K562 (cell line): Measurements from ENCODE around the gene G6PC3. TPM values are rescaled to one million over a fixed set of nuclear protein-coding genes. Genes with fewer than 3 reads are reported as not detected.
A peak's percentile ranks its signal among the peaks of the same experiment; 100 is the strongest.

Experiments
- ATAC-seq: fragments of 200-7000 bp; cut with Tn5 transposase; 3 replicates; pipeline ENCODE4 v1.9.1; 2020; ENCODE audit warnings: moderate library complexity
- BruUV-seq: library from RNA; stranded (reverse); fragments of 400-500 nt; replicated peaks from 2 replicates; lab custom pipeline; 2021; lab: Mats Ljungman, UMichigan
- CTCF ChIA-PET: fragments of 300-600 bp; formaldehyde crosslinking; extraction: SDS; loops from one replicate; lab custom pipeline; 2021; ENCODE audit warnings: low intra/inter-chr PET ratio; lab: Yijun Ruan, JAX
- POLR2A ChIA-PET: fragments of 300-600, 350-650 bp; sonication (Branson Sonifier 250); formaldehyde crosslinking; extraction: SDS; loops from one replicate; lab custom pipeline; 2021; ENCODE audit warnings: antibody characterized with exemption, inconsistent platforms; lab: Yijun Ruan, JAX
- DNase-seq, 4 experiments: peaks; one replicate each; pipeline versions ENCODE4 v3.0.0 to v3.0.0-alpha.2; 2011 to 2018; ENCODE audit warnings: low spot score in 3 of 4, mixed read lengths in 3 of 4; ENCODE audit errors: extremely low read depth in 1 of 4
- FAIRE-seq: peaks from 2 replicates; lab custom pipeline; 2011; peaks lifted over from hg19 to GRCh38; lab: Jason Lieb, UNC
- H2AFZ ChIP-seq: 2 replicates; pipeline ENCODE4 v1.6.0; 2011; ENCODE audit warnings: low read depth, low read length, control low read depth, inconsistent platforms
- H3K27ac ChIP-seq: fragments of 200-600 bp; 3 replicates; pipeline ENCODE4 v1.8.0; 2011; ENCODE audit warnings: low read depth, mild to moderate bottlenecking, control low read depth, inconsistent platforms, low read length, moderate library complexity, mixed read lengths; ENCODE audit errors: extremely low read depth
- H3K27me3 ChIP-seq, 2 experiments: fragments of 300-600 bp in 1 of 2; 2 replicates in 1 of 2; 3 replicates in 1 of 2; pipeline versions ENCODE4 v1.6.0 to v1.8.0; 2011; ENCODE audit warnings: inconsistent platforms in 2 of 2, low read length in 2 of 2, mild to moderate bottlenecking in 1 of 2, mixed read lengths in 1 of 2, moderate library complexity in 1 of 2; ENCODE audit not compliant: control insufficient read depth in 2 of 2, insufficient read depth in 2 of 2
- H3K36me3 ChIP-seq: fragments of 300-600 bp; 3 replicates; pipeline ENCODE4 v1.8.0; 2011; ENCODE audit warnings: mild to moderate bottlenecking, low read length, inconsistent platforms; ENCODE audit not compliant: control insufficient read depth, insufficient read depth
- H3K4me1 ChIP-seq, 2 experiments: fragments of 200-600 bp in 1 of 2; replicated peaks in 1 of 2; 2 replicates in 1 of 2; 3 replicates in 1 of 2; pipeline versions ENCODE4 v1.5.1 to v1.8.0; 2011; ENCODE audit warnings: inconsistent platforms in 2 of 2, low read length in 2 of 2, mild to moderate bottlenecking in 1 of 2, mixed read lengths in 1 of 2, moderate library complexity in 1 of 2; ENCODE audit not compliant: control insufficient read depth in 2 of 2, insufficient read depth in 2 of 2
- H3K4me2 ChIP-seq: 2 replicates; pipeline ENCODE4 v1.6.1; 2011; ENCODE audit warnings: low read length, control low read depth, inconsistent platforms, mixed read lengths; ENCODE audit not compliant: insufficient read depth
- H3K4me3 ChIP-seq: fragments of 200-600 bp; sonication (generic), shearing (Covaris generic); 2 replicates; pipeline ENCODE4 v1.5.1; 2016; ENCODE audit warnings: control low read depth, inconsistent platforms
- H3K79me2 ChIP-seq: fragments of 200-600 bp; 3 replicates; pipeline ENCODE4 v1.8.0; 2011; ENCODE audit warnings: low read length, inconsistent platforms; ENCODE audit not compliant: control insufficient read depth, insufficient read depth
- H3K9ac ChIP-seq, 2 experiments: 2 replicates each; pipeline versions ENCODE4 v1.6.0 to v1.6.1; 2011; ENCODE audit warnings: low read depth in 2 of 2, low read length in 2 of 2, control low read depth in 1 of 2, inconsistent platforms in 1 of 2, mild to moderate bottlenecking in 1 of 2, mixed read lengths in 1 of 2; ENCODE audit not compliant: insufficient read depth in 1 of 2
- H3K9me1 ChIP-seq: one replicate; pipeline ENCODE4 v1.6.0; 2011; ENCODE audit warnings: inconsistent platforms, mild to moderate bottlenecking, low read length, moderate library complexity; ENCODE audit not compliant: control insufficient read depth, insufficient read depth
- H3K9me3 ChIP-seq: replicated peaks from 2 replicates; pipeline ENCODE4 v1.5.1; 2011; ENCODE audit warnings: low read depth, low read length, inconsistent platforms; ENCODE audit not compliant: control insufficient read depth, insufficient read depth
- H4K20me1 ChIP-seq: replicated peaks from 2 replicates; pipeline ENCODE4 v1.6.1; 2011; ENCODE audit warnings: low read length, inconsistent platforms, mixed read lengths; ENCODE audit not compliant: control insufficient read depth, insufficient read depth
- ARID1B ChIP-seq: fragments of 450-650 bp; IDR thresholded peaks from 2 replicates; pipeline ENCODE4 v1.6.1; 2016; ENCODE audit warnings: antibody characterized with exemption, mild to moderate bottlenecking, inconsistent platforms
- ARID2 ChIP-seq: fragments of 450-650 bp; IDR thresholded peaks from 2 replicates; pipeline ENCODE4 v1.6.1; 2017; ENCODE audit warnings: antibody characterized with exemption, mild to moderate bottlenecking
- CSDE1 ChIP-seq, 2 experiments: fragments of 450-650 bp; IDR thresholded peaks; 2 replicates each; pipeline ENCODE4 v1.6.1; 2016; ENCODE audit warnings: mild to moderate bottlenecking in 1 of 2
- CTBP1 ChIP-seq: fragments of 450-650 bp; IDR thresholded peaks from 2 replicates; pipeline ENCODE4 v1.6.1; 2016; ENCODE audit warnings: borderline replicate concordance
- FOXM1 ChIP-seq, 2 experiments: fragments of 450-650 bp in 1 of 2; sonication (generic) in 1 of 2; formaldehyde crosslinking in 1 of 2; IDR thresholded peaks; 2 replicates each; pipeline versions ENCODE4 v1.6.1 to v1.9.0; 2017 to 2022; ENCODE audit warnings: low read depth in 2 of 2, mild to moderate bottlenecking in 2 of 2, missing genetic modification reagents in 1 of 2, moderate library complexity in 1 of 2
- FUS ChIP-seq: fragments of 200-400 bp; formaldehyde crosslinking; optimal IDR thresholded peaks from 2 replicates; pipeline ENCODE3; 2017; ENCODE audit warnings: low read depth, low read length
- GATAD2A ChIP-seq: fragments of 450-650 bp; IDR thresholded peaks from 2 replicates; pipeline ENCODE4 v1.6.1; 2017
- MCM5 ChIP-seq: fragments of 450-650 bp; IDR thresholded peaks from 2 replicates; pipeline ENCODE4 v1.6.1; 2016; ENCODE audit warnings: low read depth
- NFE2L1 ChIP-seq: fragments of 450-650 bp; IDR thresholded peaks from 2 replicates; pipeline ENCODE4 v1.6.1; 2016; ENCODE audit warnings: missing genetic modification characterization, low read depth, mild to moderate bottlenecking, missing compliant biosample characterization, moderate library complexity, borderline replicate concordance
- NONO ChIP-seq, 2 experiments: fragments of 200-400 bp in 1 of 2; fragments of 450-650 bp in 1 of 2; formaldehyde crosslinking in 1 of 2; IDR thresholded peaks; 2 replicates each; pipeline ENCODE4 v1.6.1; 2017; ENCODE audit warnings: low read depth in 2 of 2, mild to moderate bottlenecking in 2 of 2, moderate library complexity in 2 of 2, low read length in 1 of 2
- NRF1 ChIP-seq, 2 experiments: fragments of 450-650 bp; IDR thresholded peaks in 1 of 2; conservative IDR thresholded peaks in 1 of 2; 2 replicates each; pipeline ENCODE4 v1.6.1; 2014; ENCODE audit warnings: mild to moderate bottlenecking in 2 of 2
- PHB2 ChIP-seq: fragments of 450-650 bp; IDR thresholded peaks from 2 replicates; pipeline ENCODE4 v1.6.1; 2017; ENCODE audit warnings: low read depth
- POLR2H ChIP-seq: IDR thresholded peaks from 2 replicates; pipeline ENCODE4 v1.6.1; 2016; ENCODE audit warnings: missing genetic modification characterization, low read depth, mild to moderate bottlenecking, control low read depth, missing compliant biosample characterization, moderate library complexity
- POLR3G ChIP-seq: IDR thresholded peaks from 2 replicates; pipeline ENCODE4 v1.6.1; 2011; ENCODE audit not compliant: insufficient read length, insufficient replicate concordance; ENCODE audit errors: extremely low read depth
- SUPT5H ChIP-seq: fragments of 450-650 bp; IDR thresholded peaks from 2 replicates; pipeline ENCODE4 v1.6.1; 2016
- TRIM28 ChIP-seq: fragments of 450-650 bp; IDR thresholded peaks from 2 replicates; pipeline ENCODE4 v1.6.1; 2017
- ZNF146 ChIP-seq: IDR thresholded peaks from one replicate; pipeline ENCODE4 v1.6.1; 2018; ENCODE audit warnings: missing compliant biosample characterization; ENCODE audit not compliant: unreplicated experiment
- ZNF232 ChIP-seq: sonication (generic); formaldehyde crosslinking; IDR thresholded peaks from 2 replicates; pipeline ENCODE4 v1.8.0; 2022; ENCODE audit warnings: mild to moderate bottlenecking, missing genetic modification reagents
- ZNF3 ChIP-seq: fragments of 250-450 bp; sonication (Bioruptor Pico); IDR thresholded peaks from 2 replicates; pipeline ENCODE4 v1.5.0; 2021; ENCODE audit warnings: mild to moderate bottlenecking, moderate library complexity
- ZNF589 ChIP-seq: fragments of 200-800 bp; sonication (Bioruptor generic); IDR thresholded peaks from 2 replicates; pipeline ENCODE4 v1.6.1; 2016; ENCODE audit warnings: low read depth, missing genetic modification characterization, missing compliant biosample characterization
- ZNF780A ChIP-seq: fragments of 250-450 bp; sonication (Bioruptor Pico); IDR thresholded peaks from 2 replicates; pipeline ENCODE4 v1.5.0; 2021; ENCODE audit warnings: mild to moderate bottlenecking
- WGBS: fragments of 100-300 bp; shearing (Covaris generic); methylation state at CpG from one replicate; pipeline ENCODE4 v1.1.6; 2016; ENCODE audit warnings: low coverage, mixed read lengths; ENCODE audit not compliant: insufficient coverage; ENCODE audit errors: missing lambda C conversion rate; 5-methylcytosine and 5-hydroxymethylcytosine counted together
- in situ Hi-C: fragments of 300-500 bp; cut with MboI; formaldehyde crosslinking; loops from 4 replicates; pipeline ENCODE4 v1.15.0; 2018; ENCODE audit warnings: inconsistent platforms, mixed read lengths
- intact Hi-C: fragments of 100-400 bp; cut with micrococcal nuclease; formaldehyde crosslinking; loops from 2 replicates; pipeline ENCODE4 v1.14.2; 2022
- polyA plus RNA-seq, 8 experiments: library from polyadenylated mRNA; depleted of rRNA in 4 of 8; stranded (reverse) in 5 of 8; unstranded in 3 of 8; fragments of >200 nt; fragmentation: Nextera tagmentation in 2 of 8; fragmentation: Illumina TruSeq in 1 of 8; extraction: Ambion mirVana in 2 of 8; extraction: Trizol in 1 of 8; gene quantifications; 2 replicates each; pipeline versions ENCODE4 v1.2.1 to v1.2.3, GENCODE V29; 2011 to 2014; ENCODE audit warnings: inconsistent platforms in 1 of 8, missing spikeins in 1 of 8
- total RNA-seq, 7 experiments: library from RNA; depleted of rRNA in 6 of 7; stranded (reverse); fragments of >200 nt in 6 of 7; fragmentation: Illumina TruSeq in 2 of 7; extraction: Trizol in 2 of 7; gene quantifications; 2 replicates each; pipeline versions ENCODE4 v1.2.1 to v1.2.3, GENCODE V29; 2011 to 2021; ENCODE audit warnings: low replicate concordance in 1 of 7
- TF ChIP-seq, protein P1 (sequence below): sonication (generic); formaldehyde crosslinking; IDR thresholded peaks from 2 replicates; pipeline ENCODE4 v1.8.1; 2022; ENCODE audit warnings: missing genetic modification reagents
- TF ChIP-seq, protein P2 (sequence below): sonication (generic); formaldehyde crosslinking; IDR thresholded peaks from 2 replicates; pipeline ENCODE4 v1.9.0; 2022; ENCODE audit warnings: mild to moderate bottlenecking, missing genetic modification reagents

The G6PC3 gene
- total and polyA plus RNA-seq, 9 of the 15 experiments (the other 6 are each of a cell fraction or from before 2014, with no cell fraction given), result 10.4 to 57.8 (median 31.1) TPM

DNA sequence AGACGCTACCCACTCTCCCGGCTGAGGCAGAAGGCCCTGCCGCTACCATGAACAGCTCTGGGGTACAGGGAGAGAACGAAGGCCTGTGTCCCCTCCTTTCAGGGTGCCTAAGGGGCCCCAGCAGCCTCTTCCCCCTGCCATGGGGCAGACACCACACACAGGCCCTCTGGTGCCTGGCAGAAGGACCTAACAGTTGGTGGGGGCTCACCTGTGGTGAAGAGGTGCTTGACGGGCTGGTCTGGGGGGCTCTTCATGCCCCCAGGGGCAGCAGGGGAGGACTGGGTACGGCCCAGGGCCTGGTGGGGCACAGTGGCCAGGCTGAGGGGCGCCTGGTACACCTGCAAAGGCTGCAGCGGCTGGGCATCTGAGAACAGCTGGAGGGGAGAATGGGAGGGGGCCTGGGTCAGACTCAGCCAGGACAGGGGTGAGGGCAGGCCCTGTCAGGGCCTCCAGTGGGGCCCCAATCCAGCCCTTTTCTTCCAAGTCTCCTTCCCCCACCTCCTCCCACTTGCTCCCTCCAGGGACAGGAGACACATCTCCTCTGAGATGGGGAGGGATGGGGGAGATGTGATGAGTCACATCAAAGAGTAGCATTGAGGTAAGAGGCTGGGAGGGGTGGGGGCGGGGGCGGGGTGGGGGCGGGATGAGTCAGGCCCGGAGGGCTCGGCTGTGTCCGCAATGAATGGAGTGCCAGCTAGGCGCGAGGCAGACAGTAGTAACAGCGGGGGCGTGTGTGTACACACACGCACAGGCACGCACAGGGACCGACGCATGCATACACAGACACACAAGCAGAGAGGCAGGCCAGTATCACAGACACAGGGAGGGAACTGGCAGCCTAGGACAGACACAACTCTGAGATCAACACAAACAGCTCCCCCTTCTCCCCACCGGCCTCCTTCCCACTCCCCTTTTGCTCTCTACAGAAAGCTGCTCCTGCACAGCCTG, 16.1 kb downstream of the G6PC3 start:
- no TSS peak for BruUV-seq
- in situ Hi-C loops, result no loop called here
- peak overlapping the region; percentile 86 for H2AFZ ChIP-seq
- no peaks in the 10 kb centered on the region for H4K20me1 ChIP-seq
- ATAC-seq (peak; percentile 89), FAIRE-seq (peak; percentile 92), DNase-seq (peak; percentile 92 to 96 (median 96))
- H3K4me3 ChIP-seq, result no peak overlapping the region; the same call in 1 of the 2 replicates
- ChIA-PET POLR2A (interaction anchor here (0.8 to 1.7 kb wide), 7 partner anchors 9 to 100 kb away, joined by 3 to 5 read pairs (median 3); partner anchors contain the start of genes LSM12 and TMUB2), CTCF (no interaction called here)
- H3K4me1 ChIP-seq, result peaks cover 21 to 56% of the 10 kb centered on the region in 2 experiments
- intact Hi-C loops, result no loop called here
- peak overlapping the region; percentile 91 for H3K27ac ChIP-seq
- peaks cover 31% of the 10 kb centered on the region; the same call in 1 of the 3 replicates for H3K36me3 ChIP-seq
- H3K79me2 ChIP-seq, result no peaks in the 10 kb centered on the region; the same call in 2 of the 3 replicates
- H3K9ac ChIP-seq, result peak overlapping the region; percentile 65 to 86
- H3K9me1 ChIP-seq, result peaks cover 4% of the 10 kb centered on the region
- WGBS, result 24% methylated on average over 19 of the region's 23 CpGs
- H3K27me3 ChIP-seq, result no peaks in the 10 kb centered on the region
- H3K4me2 ChIP-seq, result peak overlapping the region; percentile 85
- no peaks in the 10 kb centered on the region for H3K9me3 ChIP-seq
- TF ChIP-seq ARID1B, result peak; percentile 36; the same call in 1 of the 2 replicates
- peak; percentile 48 to 61; a peak in 3 of 4 replicates for TF ChIP-seq NRF1 (conservative IDR thresholded peaks at IDR 0.05 in 1 of 2, IDR thresholded peaks at IDR 0.05 in 1 of 2)
- TF ChIP-seq GATAD2A, result no peak
- no peak for TF ChIP-seq NONO (IDR thresholded peaks at IDR 0.05; ENCODE audit: low read depth in 2 of 2, low read length in 1 of 2)
- TF ChIP-seq ZNF780A (CRISPR knock-in tag), result no peak
- TF ChIP-seq SUPT5H, result peak; percentile 48; the same call in 1 of the 2 replicates
- peak; percentile 40; the same call in 1 of the 2 replicates for TF ChIP-seq CTBP1
- TF ChIP-seq ZNF589, result no peak
- no peak for TF ChIP-seq CSDE1 (IDR thresholded peaks at IDR 0.05)
- no peak for TF ChIP-seq PHB2
- TF ChIP-seq ZNF3 (CRISPR knock-in tag), result no peak
- TF ChIP-seq, protein P1, sequence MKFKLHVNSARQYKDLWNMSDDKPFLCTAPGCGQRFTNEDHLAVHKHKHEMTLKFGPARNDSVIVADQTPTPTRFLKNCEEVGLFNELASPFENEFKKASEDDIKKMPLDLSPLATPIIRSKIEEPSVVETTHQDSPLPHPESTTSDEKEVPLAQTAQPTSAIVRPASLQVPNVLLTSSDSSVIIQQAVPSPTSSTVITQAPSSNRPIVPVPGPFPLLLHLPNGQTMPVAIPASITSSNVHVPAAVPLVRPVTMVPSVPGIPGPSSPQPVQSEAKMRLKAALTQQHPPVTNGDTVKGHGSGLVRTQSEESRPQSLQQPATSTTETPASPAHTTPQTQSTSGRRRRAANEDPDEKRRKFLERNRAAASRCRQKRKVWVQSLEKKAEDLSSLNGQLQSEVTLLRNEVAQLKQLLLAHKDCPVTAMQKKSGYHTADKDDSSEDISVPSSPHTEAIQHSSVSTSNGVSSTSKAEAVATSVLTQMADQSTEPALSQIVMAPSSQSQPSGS (CRISPR knock-in tag), result no peak
- TF ChIP-seq ZNF232 (CRISPR knock-in tag), result no peak
- TF ChIP-seq POLR2H, result no peak
- TF ChIP-seq FUS, result no peak
- no peak for TF ChIP-seq TRIM28
- TF ChIP-seq, protein P2, sequence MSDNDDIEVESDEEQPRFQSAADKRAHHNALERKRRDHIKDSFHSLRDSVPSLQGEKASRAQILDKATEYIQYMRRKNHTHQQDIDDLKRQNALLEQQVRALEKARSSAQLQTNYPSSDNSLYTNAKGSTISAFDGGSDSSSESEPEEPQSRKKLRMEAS, result no peak; the same call in 1 of the 2 replicates
- TF ChIP-seq POLR3G, result no peak
- no peak for TF ChIP-seq FOXM1 (IDR thresholded peaks at IDR 0.05; ENCODE audit: low read depth)
- no peak for TF ChIP-seq FOXM1 (CRISPR knock-in tag; IDR thresholded peaks at IDR 0.05; ENCODE audit: low read depth)
- TF ChIP-seq MCM5, result no peak
- TF ChIP-seq NFE2L1 (tag), result no peak
- no peak for TF ChIP-seq ZNF146 (CRISPR knock-in tag)
- TF ChIP-seq ARID2, result no peak
